IPS-15b (cell line): ENCODE data around the gene THSD4.

Experiments used
- H3K27me3 ChIP-seq: one replicate; pipeline ENCODE4 v1.6.1; 2013; ENCODE audit warnings: low read length; ENCODE audit not compliant: control insufficient read depth, insufficient read depth
- H3K36me3 ChIP-seq: one replicate; pipeline ENCODE4 v1.6.1; 2013; ENCODE audit warnings: low read length; ENCODE audit not compliant: control insufficient read depth, insufficient read depth
- H3K4me1 ChIP-seq: one replicate; pipeline ENCODE4 v1.6.1; 2013; ENCODE audit warnings: mild to moderate bottlenecking, low read length; ENCODE audit not compliant: control insufficient read depth, insufficient read depth
- H3K4me3 ChIP-seq: one replicate; pipeline ENCODE4 v1.5.1; 2013; ENCODE audit warnings: low read depth, low read length
- H3K9ac ChIP-seq: one replicate; pipeline ENCODE4 v1.6.1; 2013; ENCODE audit warnings: low read depth, mild to moderate bottlenecking, low read length
- H3K9me3 ChIP-seq: one replicate; pipeline ENCODE4 v1.6.1; 2013; ENCODE audit warnings: mild to moderate bottlenecking, low read length; ENCODE audit not compliant: control insufficient read depth, insufficient read depth

THSD4 gene

DNA sequence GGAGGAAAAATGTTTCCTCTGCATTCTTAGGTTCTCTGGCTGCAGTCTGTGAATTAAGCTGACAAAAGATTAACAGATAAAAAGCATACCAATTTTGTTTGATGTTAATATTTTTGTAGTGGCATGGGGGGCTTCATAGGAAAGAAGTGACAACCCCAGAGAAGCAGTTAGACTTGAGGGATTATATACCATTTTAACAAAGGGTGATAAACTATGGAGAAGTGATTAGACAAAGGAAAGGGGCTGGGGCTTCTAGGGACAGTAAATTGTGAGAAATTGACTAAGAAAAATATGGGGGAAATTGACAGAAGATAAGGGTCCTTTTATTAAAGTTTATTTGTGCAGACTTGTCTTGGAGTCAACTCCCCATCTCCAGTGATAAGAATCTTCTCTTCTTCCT lies 639.4 kb downstream of the THSD4 start:
- Histone ChIP-seq H3K27me3 (no peaks in the 10 kb centered on the region), H3K4me1 (no peaks in the 10 kb centered on the region), H3K36me3 (no peaks in the 10 kb centered on the region)

DNA sequence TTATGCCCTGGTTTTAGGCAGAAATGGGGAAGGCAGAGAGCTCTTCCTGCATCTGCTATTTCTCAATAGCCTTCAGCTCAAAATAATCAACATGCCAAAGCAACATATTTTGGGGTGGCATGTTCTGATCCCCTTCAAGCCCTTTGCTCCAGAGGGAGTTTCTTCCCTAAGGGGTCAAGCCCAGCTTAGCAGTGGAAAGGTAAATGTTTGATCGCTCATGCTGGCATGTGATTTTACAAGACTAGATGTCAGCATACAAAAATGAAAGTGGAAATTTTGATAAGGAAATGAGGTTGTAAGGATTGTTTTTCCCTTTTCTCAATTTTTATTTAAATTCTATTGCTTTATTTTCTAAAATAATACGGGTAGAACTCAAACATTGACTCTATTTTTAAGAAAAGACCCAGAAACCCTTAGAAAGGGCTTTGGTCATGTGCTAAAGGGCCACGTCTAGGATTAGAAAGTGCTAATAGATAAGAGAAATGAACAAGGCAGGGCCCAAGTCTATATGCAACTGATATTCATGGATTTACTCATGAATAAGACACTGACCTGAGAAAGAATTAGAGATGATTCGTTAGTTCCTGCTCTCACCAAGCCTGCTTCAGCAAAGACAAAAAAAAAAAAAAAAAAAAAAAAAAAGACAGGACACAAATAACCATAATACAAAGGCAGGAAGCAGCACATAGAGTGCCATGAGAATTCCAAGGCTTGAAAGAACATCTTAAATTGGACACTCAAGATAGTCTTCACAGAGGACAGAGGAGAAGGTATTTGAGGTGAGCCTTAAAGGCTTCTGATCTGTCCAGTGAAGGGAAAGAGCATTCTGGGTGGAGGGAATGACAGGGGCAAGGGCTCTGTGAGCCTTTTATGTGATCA lies 640.1 kb downstream of the THSD4 start:
- no peak overlapping the region for H3K4me3 ChIP-seq
- H3K9ac ChIP-seq = no peak overlapping the region
- no peaks in the 10 kb centered on the region for H3K4me1 ChIP-seq
- H3K36me3 ChIP-seq = no peaks in the 10 kb centered on the region
- H3K9me3 ChIP-seq = no peaks in the 10 kb centered on the region
- no peaks in the 10 kb centered on the region for H3K27me3 ChIP-seq

More for the DNA sequence above, 639.4 kb downstream of the THSD4 start:
- H3K9me3 ChIP-seq = no peaks in the 10 kb centered on the region
- H3K4me3 ChIP-seq = no peak overlapping the region
- H3K9ac ChIP-seq = no peak overlapping the region

DNA sequence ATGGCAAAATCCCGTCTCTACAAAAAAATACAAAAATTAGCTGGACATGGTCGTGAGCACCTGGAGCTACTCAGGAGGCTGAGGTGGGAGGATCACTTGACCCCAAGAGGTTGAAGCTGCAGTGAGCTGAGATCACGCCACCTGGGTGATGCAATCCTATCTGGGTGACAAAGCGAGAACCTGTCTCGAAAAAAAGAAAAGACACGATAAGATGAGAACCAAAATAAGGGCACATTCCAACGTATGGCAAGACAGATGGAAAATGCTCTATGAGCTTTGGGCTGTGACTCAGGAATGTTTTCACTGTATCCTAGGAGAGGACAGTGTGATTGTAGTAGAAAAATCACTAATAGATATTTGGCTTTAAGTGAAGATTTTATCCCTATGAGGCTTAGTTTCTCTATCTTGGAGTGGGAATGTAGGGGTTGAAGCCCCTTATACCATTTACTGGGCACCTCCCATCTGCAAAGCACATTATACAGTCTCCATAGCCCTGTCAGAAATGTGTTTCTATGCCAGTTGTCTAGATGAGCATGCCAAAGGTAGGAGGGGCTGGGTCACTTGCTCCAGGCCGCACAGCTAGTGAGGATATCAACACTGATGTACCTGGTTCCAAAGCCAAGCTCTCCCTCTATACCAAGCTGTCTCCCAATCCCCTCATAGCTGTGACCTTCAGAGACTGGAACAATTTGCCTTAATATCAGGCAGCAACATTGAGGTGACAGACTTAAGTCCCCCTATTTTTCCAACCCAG lies 641.5 kb downstream of the THSD4 start:
- H3K4me3 ChIP-seq = no peak overlapping the region
- no peak overlapping the region for H3K9ac ChIP-seq
- H3K36me3 ChIP-seq = no peaks in the 10 kb centered on the region
- no peaks in the 10 kb centered on the region for H3K4me1 ChIP-seq
- H3K9me3 ChIP-seq = no peaks in the 10 kb centered on the region
- H3K27me3 ChIP-seq = no peaks in the 10 kb centered on the region

DNA sequence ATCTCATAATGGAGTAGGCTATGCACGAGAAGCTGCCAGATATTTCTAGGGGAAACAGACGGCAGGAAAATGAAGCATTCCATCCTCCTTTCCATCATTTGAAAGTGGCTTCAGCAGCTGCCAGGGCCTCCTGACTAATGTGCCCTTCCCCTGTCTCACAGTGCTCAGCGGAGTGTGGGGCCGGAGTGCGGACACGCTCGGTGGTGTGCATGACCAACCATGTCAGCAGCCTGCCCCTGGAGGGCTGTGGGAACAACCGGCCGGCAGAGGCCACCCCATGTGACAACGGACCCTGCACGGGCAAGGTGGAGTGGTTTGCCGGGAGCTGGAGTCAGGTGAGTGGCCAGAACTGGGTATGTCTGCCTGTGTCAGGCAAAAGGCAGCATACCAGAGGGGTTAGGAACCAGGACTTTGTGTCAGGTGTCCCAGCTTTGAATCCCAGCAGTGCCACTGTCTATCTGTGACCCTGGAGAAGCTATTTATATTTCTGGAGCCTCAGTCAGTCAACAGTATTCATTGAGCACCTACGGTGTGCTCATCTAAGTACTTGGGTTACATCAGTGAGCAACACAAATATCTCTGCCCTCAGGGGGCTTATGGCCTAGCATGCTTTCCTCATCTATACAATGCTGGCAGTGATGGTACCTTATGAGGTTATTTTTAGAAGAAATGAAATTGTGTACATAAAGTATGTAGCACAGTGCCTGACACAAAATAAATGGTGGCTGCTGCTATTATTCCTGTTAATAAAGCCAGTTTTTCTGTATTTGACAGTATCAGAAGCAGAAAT lies 642.7 kb downstream of the THSD4 start:
- Histone ChIP-seq H3K9ac (no peak overlapping the region), H3K27me3 (no peaks in the 10 kb centered on the region), H3K9me3 (no peaks in the 10 kb centered on the region), H3K4me1 (no peaks in the 10 kb centered on the region), H3K36me3 (no peaks in the 10 kb centered on the region), H3K4me3 (no peak overlapping the region)

DNA sequence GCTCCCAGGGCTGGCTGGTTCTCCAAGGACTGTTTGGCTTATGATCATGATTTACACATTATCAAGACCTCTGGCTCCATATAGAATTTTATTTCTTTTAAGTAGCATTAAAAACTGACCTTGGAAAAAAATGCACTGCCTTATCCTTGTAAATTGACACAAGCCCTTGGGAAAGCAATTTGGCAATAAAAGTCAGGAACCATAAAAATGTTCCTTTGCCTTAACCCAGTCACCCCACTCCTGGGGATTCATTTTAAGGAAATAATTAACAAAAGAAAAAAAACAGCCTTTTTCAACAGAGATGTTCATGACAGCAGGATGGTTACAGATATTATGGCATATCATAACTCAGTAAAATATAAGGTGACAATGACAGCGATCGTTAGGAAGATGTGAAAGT lies 643.4 kb downstream of the THSD4 start:
- H3K36me3 ChIP-seq = no peaks in the 10 kb centered on the region
- H3K27me3 ChIP-seq = no peaks in the 10 kb centered on the region
- H3K4me1 ChIP-seq = no peaks in the 10 kb centered on the region
- no peak overlapping the region for H3K9ac ChIP-seq
- no peaks in the 10 kb centered on the region for H3K9me3 ChIP-seq
- H3K4me3 ChIP-seq = no peak overlapping the region

DNA sequence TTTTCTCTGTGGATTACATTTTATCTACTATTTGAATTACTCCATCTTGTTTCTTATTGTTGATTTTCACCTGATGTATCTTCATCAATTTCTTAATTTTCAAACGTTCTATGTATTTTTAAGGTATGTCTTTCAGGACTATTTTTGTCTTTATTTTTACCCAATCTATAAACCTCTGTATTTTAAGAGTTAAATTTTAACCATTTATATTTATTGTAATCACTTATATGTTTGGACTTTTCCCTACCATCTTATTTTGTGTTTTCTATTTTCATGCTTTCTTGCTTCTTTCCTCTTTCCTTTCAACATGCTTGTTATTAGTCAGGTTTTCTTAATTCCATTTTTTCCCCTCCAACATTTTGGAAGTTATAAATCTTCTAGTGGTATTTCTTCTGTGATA lies 645.6 kb downstream of the THSD4 start:
- Histone ChIP-seq H3K9ac (no peak overlapping the region), H3K9me3 (no peaks in the 10 kb centered on the region), H3K27me3 (no peaks in the 10 kb centered on the region), H3K4me3 (no peak overlapping the region), H3K4me1 (no peaks in the 10 kb centered on the region), H3K36me3 (no peaks in the 10 kb centered on the region)

DNA sequence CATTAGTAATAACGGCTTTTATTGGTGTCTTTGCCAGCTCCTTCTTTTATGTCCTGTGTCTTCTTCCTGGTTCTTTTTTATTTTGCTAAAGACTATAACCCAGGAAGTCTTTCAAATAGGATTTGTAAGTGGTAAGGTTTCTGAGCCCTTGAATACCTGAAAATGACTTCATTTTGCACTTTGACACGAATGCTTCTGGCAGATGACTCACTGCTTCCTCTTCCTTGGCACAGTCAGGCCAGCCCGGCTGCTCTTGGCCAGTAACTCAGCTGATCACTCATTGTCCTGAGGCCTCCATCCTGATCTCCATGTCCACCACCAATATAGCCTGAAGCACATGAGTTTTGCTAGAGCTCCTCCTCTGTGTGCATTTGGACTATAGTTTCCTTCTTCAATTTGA lies 646.4 kb downstream of the THSD4 start:
- Histone ChIP-seq H3K9me3 (no peaks in the 10 kb centered on the region), H3K4me3 (no peak overlapping the region), H3K27me3 (no peaks in the 10 kb centered on the region), H3K9ac (no peak overlapping the region), H3K36me3 (no peaks in the 10 kb centered on the region), H3K4me1 (no peaks in the 10 kb centered on the region)

DNA sequence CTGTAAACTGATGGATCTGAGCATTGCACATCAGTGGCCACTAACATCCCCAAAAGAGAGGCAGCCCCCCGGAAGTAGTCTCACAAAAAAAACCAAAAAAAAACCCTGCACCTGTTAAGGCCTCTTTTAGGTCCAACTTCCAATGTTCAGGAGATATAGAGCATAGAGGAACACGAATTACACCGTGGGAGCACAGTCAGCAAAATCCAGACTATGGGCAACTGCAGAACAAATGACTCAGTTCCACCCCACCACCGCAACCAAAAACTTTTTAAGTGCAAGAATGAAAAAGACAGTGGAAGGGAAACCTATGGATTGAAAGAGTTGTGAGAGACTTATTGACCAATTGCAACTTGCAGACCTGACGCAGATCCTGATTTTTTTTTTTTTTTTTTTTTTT lies 652.9 kb downstream of the THSD4 start:
- no peaks in the 10 kb centered on the region for H3K27me3 ChIP-seq
- no peaks in the 10 kb centered on the region for H3K4me1 ChIP-seq
- no peaks in the 10 kb centered on the region for H3K9me3 ChIP-seq
- no peak overlapping the region for H3K4me3 ChIP-seq
- no peaks in the 10 kb centered on the region for H3K36me3 ChIP-seq
- no peak overlapping the region for H3K9ac ChIP-seq

DNA sequence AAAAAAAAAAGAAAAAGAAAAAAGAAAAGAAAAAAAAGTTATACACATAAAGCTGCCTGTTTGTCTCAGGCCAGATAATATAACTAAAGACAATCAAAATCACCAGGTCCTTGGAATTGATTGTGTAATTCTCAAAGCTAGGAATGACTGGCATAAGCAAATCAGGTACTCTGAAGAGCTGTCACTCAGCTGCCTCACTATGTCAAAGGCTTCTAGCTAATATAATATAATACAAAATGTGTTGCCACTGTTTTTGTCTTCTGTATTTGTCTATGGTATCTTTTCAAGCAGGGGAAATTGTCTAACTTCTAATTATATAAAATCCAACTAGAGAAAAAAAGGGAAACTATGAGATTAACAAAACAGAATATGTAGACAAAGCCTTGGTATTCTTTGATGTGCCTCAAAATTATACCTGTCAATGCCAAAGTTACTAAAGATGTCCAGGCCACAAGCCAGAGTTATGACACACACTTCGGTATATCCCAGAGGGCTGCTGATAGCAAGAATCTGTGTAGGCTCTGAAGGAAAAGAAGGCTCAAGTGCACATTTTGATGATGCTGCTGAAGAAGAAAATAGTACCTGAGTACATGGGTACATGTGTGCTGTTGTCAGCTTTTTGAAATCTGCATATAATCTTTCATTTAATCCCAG lies 658.1 kb downstream of the THSD4 start:
- H3K9ac ChIP-seq = no peak overlapping the region
- no peaks in the 10 kb centered on the region for H3K4me1 ChIP-seq
- H3K27me3 ChIP-seq = no peaks in the 10 kb centered on the region
- H3K4me3 ChIP-seq = no peak overlapping the region
- no peaks in the 10 kb centered on the region for H3K36me3 ChIP-seq
- no peaks in the 10 kb centered on the region for H3K9me3 ChIP-seq

DNA sequence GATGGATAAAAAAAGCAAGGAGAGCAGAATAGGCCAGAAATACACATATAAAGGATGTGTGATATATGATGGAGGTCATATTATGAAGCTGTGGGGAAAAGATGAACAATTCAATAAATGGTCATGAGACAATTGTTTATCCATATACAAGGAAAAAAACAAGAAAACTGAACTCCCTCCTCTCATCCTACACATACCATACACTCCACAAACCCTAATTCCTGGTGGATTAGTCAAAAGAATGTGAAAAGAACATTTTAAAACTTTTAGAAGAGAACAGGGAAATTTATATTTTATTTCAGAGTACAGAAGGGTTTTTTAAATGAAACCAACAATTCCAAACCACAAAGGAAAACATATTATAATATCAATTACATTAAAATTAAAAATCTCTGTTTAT lies 660.6 kb downstream of the THSD4 start:
- H3K4me1 ChIP-seq = peaks cover 3% of the 10 kb centered on the region
- H3K36me3 ChIP-seq = no peaks in the 10 kb centered on the region
- no peak overlapping the region for H3K9ac ChIP-seq
- H3K27me3 ChIP-seq = no peaks in the 10 kb centered on the region
- H3K4me3 ChIP-seq = no peak overlapping the region
- no peaks in the 10 kb centered on the region for H3K9me3 ChIP-seq

DNA sequence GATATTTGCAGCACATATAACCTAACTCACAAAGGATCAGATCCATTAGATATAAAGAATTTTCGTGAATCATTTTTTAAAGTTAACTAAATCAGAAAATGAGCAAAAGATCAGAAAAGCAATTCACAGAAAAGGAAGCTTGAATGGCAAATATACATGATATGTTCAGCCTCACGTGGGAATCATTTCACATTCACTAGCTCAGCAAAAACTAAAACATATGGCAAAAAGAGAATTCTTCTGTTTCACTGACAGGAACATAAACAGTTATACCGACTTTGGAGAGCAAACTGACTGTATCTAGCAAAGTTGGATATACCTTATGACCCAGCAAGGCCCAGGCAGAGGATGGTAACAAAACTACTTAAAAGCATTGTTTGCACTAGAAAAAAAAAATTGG lies 661.0 kb downstream of the THSD4 start:
- no peak overlapping the region for H3K9ac ChIP-seq
- H3K4me3 ChIP-seq = no peak overlapping the region
- peaks cover 3% of the 10 kb centered on the region for H3K4me1 ChIP-seq
- no peaks in the 10 kb centered on the region for H3K27me3 ChIP-seq
- no peaks in the 10 kb centered on the region for H3K36me3 ChIP-seq
- H3K9me3 ChIP-seq = no peaks in the 10 kb centered on the region
